ENCODE measurements around the gene LRRC70. TPM values are rescaled to one million over a fixed set of nuclear protein-coding genes. Genes with fewer than 3 reads are reported as not detected.
A peak's percentile ranks its signal among the peaks of the same experiment; 100 is the strongest.

Gene LRRC70
- total RNA-seq, 5 donors from 2014 or later (not counting 1 experiment from before 2014, with no cell fraction given) = 0.43 to 4.5 (median 1.8) TPM

- no peak overlapping the region for H3K27ac Mint-ChIP-seq
- Histone ChIP-seq H3K4me3 (ENCODE audit: control insufficient read depth in 1 of 2, extremely low read depth in 1 of 2, low read length in 1 of 2) (no peak overlapping the region), H3K27me3 (replicated peaks in 1 of 2; ENCODE audit: control insufficient read depth in 2 of 2, extremely low read depth in 1 of 2, insufficient read depth in 2 of 2, low read length in 1 of 2) (no peaks in the 10 kb centered on the region), H3K36me3 (ENCODE audit: control insufficient read depth in 2 of 2, extremely low read depth in 1 of 2, insufficient read depth in 1 of 2, low read length in 1 of 2) (peaks cover 0 to 14% of the 10 kb centered on the region in 2 donors), H3K27ac (ENCODE audit: low read length) (no peak overlapping the region), H3K9me3 (no peaks in the 10 kb centered on the region), H3K4me1 (ENCODE audit: control insufficient read depth in 1 of 2, extremely low read depth in 1 of 2, insufficient read depth in 2 of 2, low read length in 2 of 2) (no peaks in the 10 kb centered on the region)
- H3K9me3 Mint-ChIP-seq = peaks cover 0 to 4% (median 3%) of the 10 kb centered on the region in 3 donors
- H3K36me3 Mint-ChIP-seq = peaks cover 54% of the 10 kb centered on the region
- no peak overlapping the region for H3K4me3 Mint-ChIP-seq
- CTCF ChIA-PET = no interaction called here
- ATAC-seq (replicated peaks in 1 of 4) = no peak
- POLR2A ChIA-PET = no interaction called here
- DNase-seq = no peak
- no peaks in the 10 kb centered on the region for H3K4me1 Mint-ChIP-seq
- no peaks in the 10 kb centered on the region for H3K27me3 Mint-ChIP-seq
- no CpG with 5 or more reads among the region's 1 CpG for WGBS (ENCODE audit: insufficient coverage)
Observed at GRCh38 chr5:62542720-62543119, 35.9 kb upstream of the LRRC70 start.

- Histone ChIP-seq H3K4me1 (ENCODE audit: control insufficient read depth in 1 of 2, extremely low read depth in 1 of 2, insufficient read depth in 2 of 2, low read length in 2 of 2) (no peaks in the 10 kb centered on the region), H3K27me3 (replicated peaks in 1 of 2; ENCODE audit: control insufficient read depth in 2 of 2, extremely low read depth in 1 of 2, insufficient read depth in 2 of 2, low read length in 1 of 2) (no peaks in the 10 kb centered on the region), H3K9me3 (no peaks in the 10 kb centered on the region), H3K27ac (ENCODE audit: low read length) (no peak overlapping the region), H3K36me3 (ENCODE audit: control insufficient read depth in 2 of 2, extremely low read depth in 1 of 2, insufficient read depth in 1 of 2, low read length in 1 of 2) (no peaks in the 10 kb centered on the region), H3K4me3 (ENCODE audit: control insufficient read depth in 1 of 2, extremely low read depth in 1 of 2, low read length in 1 of 2) (no peak overlapping the region)
- H3K27me3 Mint-ChIP-seq = no peaks in the 10 kb centered on the region
- H3K4me3 Mint-ChIP-seq = no peak overlapping the region
- H3K4me1 Mint-ChIP-seq = peaks cover 0 to 3% (median 0%) of the 10 kb centered on the region in 3 donors
- ChIA-PET POLR2A (interaction anchor here in 1 of 2 donors (0.7 kb wide), 1 partner anchor 43 kb away, joined by 3 read pairs; no protein-coding TSS in a partner anchor), CTCF (no interaction called here)
- peaks cover 44% of the 10 kb centered on the region for H3K36me3 Mint-ChIP-seq
- DNase-seq = no peak
- WGBS (ENCODE audit: insufficient coverage) = no CpG with 5 or more reads among the region's 3 CpGs
- ATAC-seq (replicated peaks in 1 of 4) = no peak
- peak overlapping the region in 1 of 2 donors; percentile 12 for H3K27ac Mint-ChIP-seq
- peaks cover 0 to 4% (median 3%) of the 10 kb centered on the region in 3 donors for H3K9me3 Mint-ChIP-seq
Observed at GRCh38 chr5:62547945-62548630, 30.5 kb upstream of the LRRC70 start.

GRCh38 chr5:62550103-62550502 is 28.5 kb upstream of the LRRC70 start:
- Mint-ChIP-seq H3K27me3 (no peaks in the 10 kb centered on the region), H3K27ac (no peak overlapping the region), H3K9me3 (no peaks in the 10 kb centered on the region), H3K4me1 (peaks cover 0 to 3% (median 0%) of the 10 kb centered on the region in 3 donors), H3K36me3 (peaks cover 40% of the 10 kb centered on the region), H3K4me3 (no peak overlapping the region)
- H3K27ac ChIP-seq (ENCODE audit: low read length) = no peak overlapping the region
- H3K4me1 ChIP-seq (ENCODE audit: control insufficient read depth in 1 of 2, extremely low read depth in 1 of 2, insufficient read depth in 2 of 2, low read length in 2 of 2) = no peaks in the 10 kb centered on the region
- no peaks in the 10 kb centered on the region for H3K27me3 ChIP-seq (replicated peaks in 1 of 2; ENCODE audit: control insufficient read depth in 2 of 2, extremely low read depth in 1 of 2, insufficient read depth in 2 of 2, low read length in 1 of 2)
- DNase-seq = no peak
- no peaks in the 10 kb centered on the region for H3K36me3 ChIP-seq (ENCODE audit: control insufficient read depth in 2 of 2, extremely low read depth in 1 of 2, insufficient read depth in 1 of 2, low read length in 1 of 2)
- CTCF ChIA-PET = no interaction called here
- POLR2A ChIA-PET = no interaction called here
- H3K9me3 ChIP-seq = no peaks in the 10 kb centered on the region
- WGBS (ENCODE audit: insufficient coverage) = no CpG with 5 or more reads among the region's 2 CpGs
- ATAC-seq (replicated peaks in 1 of 4) = no peak
- H3K4me3 ChIP-seq (ENCODE audit: control insufficient read depth in 1 of 2, extremely low read depth in 1 of 2, low read length in 1 of 2) = no peak overlapping the region

DNA sequence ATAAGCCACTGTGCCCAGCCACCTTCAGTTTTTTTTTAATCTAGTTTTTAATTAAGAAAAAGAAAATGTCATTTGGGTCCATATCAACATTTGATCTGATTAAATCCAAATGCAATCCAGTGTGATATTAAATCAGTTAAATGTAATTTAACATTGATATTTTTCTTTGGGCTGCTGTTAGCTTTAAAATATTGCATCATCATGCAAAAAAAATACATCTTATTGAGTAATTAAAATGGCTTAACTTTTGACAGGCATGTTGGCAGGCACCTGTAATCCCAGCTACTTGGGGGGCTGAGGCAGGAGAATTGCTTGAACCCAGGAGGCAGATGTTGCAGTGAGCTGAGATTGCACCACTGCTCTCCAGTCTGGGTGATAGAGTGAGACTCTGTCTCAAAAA is 22.7 kb upstream of the LRRC70 start:
- H3K4me1 Mint-ChIP-seq = peaks cover 0 to 5% (median 0%) of the 10 kb centered on the region in 3 donors
- ChIA-PET CTCF (interaction anchor here in 1 of 2 donors (0.6 kb wide), 1 partner anchor 22 kb away, joined by 3 read pairs; no protein-coding TSS in a partner anchor), POLR2A (no interaction called here)
- H3K27me3 Mint-ChIP-seq = no peaks in the 10 kb centered on the region
- H3K9me3 Mint-ChIP-seq = no peaks in the 10 kb centered on the region
- H3K4me3 Mint-ChIP-seq = no peak overlapping the region
- H3K4me1 ChIP-seq (ENCODE audit: control insufficient read depth in 1 of 2, extremely low read depth in 1 of 2, insufficient read depth in 2 of 2, low read length in 2 of 2) = no peaks in the 10 kb centered on the region
- no peak overlapping the region for H3K27ac ChIP-seq (ENCODE audit: low read length)
- no peaks in the 10 kb centered on the region for H3K9me3 ChIP-seq
- peaks cover 4 to 6% of the 10 kb centered on the region in 2 donors for H3K36me3 ChIP-seq (ENCODE audit: control insufficient read depth in 2 of 2, extremely low read depth in 1 of 2, insufficient read depth in 1 of 2, low read length in 1 of 2)
- DNase-seq = no peak
- no peak overlapping the region for H3K4me3 ChIP-seq (ENCODE audit: control insufficient read depth in 1 of 2, extremely low read depth in 1 of 2, low read length in 1 of 2)
- H3K36me3 Mint-ChIP-seq = peaks cover 45% of the 10 kb centered on the region
- no peak overlapping the region for H3K27ac Mint-ChIP-seq
- no peak for ATAC-seq (replicated peaks in 1 of 4)
- no peaks in the 10 kb centered on the region for H3K27me3 ChIP-seq (replicated peaks in 1 of 2; ENCODE audit: control insufficient read depth in 2 of 2, extremely low read depth in 1 of 2, insufficient read depth in 2 of 2, low read length in 1 of 2)

DNA sequence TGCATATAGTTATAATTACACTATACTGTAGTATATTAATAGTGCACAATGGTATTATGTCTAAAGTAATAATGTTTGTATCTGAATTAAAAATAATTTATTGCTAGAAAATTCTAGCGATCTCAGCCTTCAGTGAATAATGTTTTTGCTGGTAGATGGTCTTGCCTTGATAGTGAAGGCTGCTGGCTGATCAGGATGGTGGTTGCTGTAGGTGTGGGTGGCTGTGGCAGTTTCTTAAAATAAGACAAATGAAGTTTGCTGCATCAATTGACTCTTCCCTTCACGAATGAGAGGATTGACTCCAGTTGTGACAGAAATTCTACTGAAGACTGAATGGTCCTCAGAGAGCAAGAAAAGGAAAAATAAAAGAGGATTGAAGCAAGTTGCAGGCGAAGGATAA is 19.7 kb upstream of the LRRC70 start:
- ChIA-PET POLR2A (no interaction called here), CTCF (no interaction called here)
- ATAC-seq (replicated peaks in 1 of 4) (no peak), DNase-seq (no peak)
- Mint-ChIP-seq H3K4me3 (no peak overlapping the region), H3K9me3 (no peaks in the 10 kb centered on the region), H3K36me3 (peaks cover 46% of the 10 kb centered on the region), H3K27me3 (no peaks in the 10 kb centered on the region), H3K4me1 (peaks cover 0 to 5% (median 0%) of the 10 kb centered on the region in 3 donors), H3K27ac (no peak overlapping the region)
- Histone ChIP-seq H3K36me3 (ENCODE audit: control insufficient read depth in 2 of 2, extremely low read depth in 1 of 2, insufficient read depth in 1 of 2, low read length in 1 of 2) (peaks cover 4 to 11% of the 10 kb centered on the region in 2 donors), H3K4me3 (ENCODE audit: control insufficient read depth in 1 of 2, extremely low read depth in 1 of 2, low read length in 1 of 2) (no peak overlapping the region), H3K4me1 (ENCODE audit: control insufficient read depth in 1 of 2, extremely low read depth in 1 of 2, insufficient read depth in 2 of 2, low read length in 2 of 2) (peaks cover 0 to 3% of the 10 kb centered on the region in 2 experiments), H3K9me3 (no peaks in the 10 kb centered on the region), H3K27me3 (replicated peaks in 1 of 2; ENCODE audit: control insufficient read depth in 2 of 2, extremely low read depth in 1 of 2, insufficient read depth in 2 of 2, low read length in 1 of 2) (no peaks in the 10 kb centered on the region), H3K27ac (ENCODE audit: low read length) (no peak overlapping the region)
- 94% methylated on average over 3 of the region's 3 CpGs for WGBS (ENCODE audit: insufficient coverage)

GRCh38 chr5:62560786-62561185 is 17.8 kb upstream of the LRRC70 start:
- Histone ChIP-seq H3K27me3 (replicated peaks in 1 of 2; ENCODE audit: control insufficient read depth in 2 of 2, extremely low read depth in 1 of 2, insufficient read depth in 2 of 2, low read length in 1 of 2) (no peaks in the 10 kb centered on the region), H3K27ac (ENCODE audit: low read length) (no peak overlapping the region), H3K4me1 (ENCODE audit: control insufficient read depth in 1 of 2, extremely low read depth in 1 of 2, insufficient read depth in 2 of 2, low read length in 2 of 2) (peaks cover 0 to 3% of the 10 kb centered on the region in 2 experiments), H3K9me3 (no peaks in the 10 kb centered on the region), H3K36me3 (ENCODE audit: control insufficient read depth in 2 of 2, extremely low read depth in 1 of 2, insufficient read depth in 1 of 2, low read length in 1 of 2) (peaks cover 4 to 11% of the 10 kb centered on the region in 2 donors), H3K4me3 (ENCODE audit: control insufficient read depth in 1 of 2, extremely low read depth in 1 of 2, low read length in 1 of 2) (no peak overlapping the region)
- H3K27ac Mint-ChIP-seq = no peak overlapping the region
- ATAC-seq (replicated peaks in 1 of 4) = no peak
- H3K4me1 Mint-ChIP-seq = peaks cover 0 to 5% (median 0%) of the 10 kb centered on the region in 3 donors
- H3K9me3 Mint-ChIP-seq = peaks cover 2 to 10% (median 4%) of the 10 kb centered on the region in 3 donors
- H3K36me3 Mint-ChIP-seq = peaks cover 59% of the 10 kb centered on the region
- DNase-seq = no peak
- no peak overlapping the region for H3K4me3 Mint-ChIP-seq
- ChIA-PET POLR2A (no interaction called here), CTCF (no interaction called here)
- WGBS (ENCODE audit: insufficient coverage) = no CpG with 5 or more reads among the region's 1 CpG
- H3K27me3 Mint-ChIP-seq = no peaks in the 10 kb centered on the region

All from T-cell (primary cell).